ENCODE results near the gene STRN3.
"Not testable (repeated sequence)": the region's sequence is repeated elsewhere in the genome, so short reads cannot be mapped to it uniquely, and the experiment has no call there.

Gene STRN3

DNA sequence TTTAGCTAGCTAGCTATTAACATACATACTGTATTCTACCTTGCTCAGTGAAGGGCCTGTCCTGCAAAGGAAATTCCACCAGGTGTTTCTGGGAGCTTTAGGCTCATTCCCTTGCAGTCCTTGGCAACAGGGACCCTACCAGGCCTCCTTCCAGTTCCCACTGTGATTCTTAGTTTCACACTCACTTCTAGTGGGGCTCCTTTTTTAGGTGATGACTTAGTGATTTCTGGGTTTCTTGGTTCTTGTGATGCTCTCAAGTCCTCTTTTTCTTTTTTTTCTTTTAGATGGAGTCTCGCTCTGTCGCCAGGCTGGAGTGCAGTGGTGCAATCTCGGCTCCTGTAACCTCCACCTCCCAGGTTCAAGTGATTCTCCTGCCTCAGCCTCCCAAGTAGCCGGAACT, 10.4 kb upstream of the STRN3 start:
- DNase-seq = no peak

- DNase-seq = no peak
These were observed 4.3 kb upstream of the STRN3 start for GRCh38 chr14:31030469-31030868.

DNA sequence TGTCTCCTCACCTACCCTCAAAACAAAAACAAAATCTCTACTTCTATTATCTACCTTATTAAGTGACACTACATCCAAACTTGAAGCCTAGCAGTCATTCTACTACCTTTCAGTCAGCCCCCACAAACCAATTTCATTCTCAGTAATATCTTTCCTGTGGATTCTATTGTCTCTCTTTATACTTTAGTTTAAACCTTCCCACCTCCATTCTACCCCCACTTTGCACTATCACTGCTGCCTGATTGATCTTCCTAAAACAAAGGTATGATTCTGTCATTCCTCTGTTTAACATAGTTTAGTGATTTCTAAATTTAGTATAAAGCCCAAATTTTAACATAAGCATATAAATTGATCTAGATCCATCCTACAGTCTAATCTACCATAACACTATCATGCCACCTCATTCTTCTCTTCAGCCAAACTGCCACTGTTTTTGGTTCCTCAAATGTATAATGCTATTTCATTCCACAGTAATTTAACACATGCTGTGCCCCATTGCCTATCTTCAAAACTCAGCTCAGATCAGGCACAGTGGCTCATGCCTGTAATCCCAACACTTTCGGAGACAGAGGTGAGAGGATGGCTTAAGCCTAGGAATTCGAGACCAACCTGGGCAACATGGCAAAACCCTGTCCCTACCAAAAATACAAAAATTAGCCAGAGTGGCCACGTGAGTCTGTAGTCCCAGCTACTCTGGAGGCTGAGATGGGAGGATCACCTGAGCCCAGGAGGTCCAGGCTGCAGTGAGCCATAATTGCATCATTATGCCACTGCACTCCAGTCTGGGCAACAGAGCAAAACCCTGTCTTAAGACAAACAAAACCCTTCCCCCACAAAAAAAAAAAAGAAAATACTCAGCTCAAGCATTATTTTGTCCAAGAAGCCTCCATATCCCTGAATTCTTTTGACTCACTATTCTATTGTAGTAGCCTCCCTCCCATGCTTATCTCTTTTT, 3.1 kb upstream of the STRN3 start:
- DNase-seq = no peak

- no peak for DNase-seq
These were observed 1.7 kb upstream of the STRN3 start for GRCh38 chr14:31027847-31028246.

DNA sequence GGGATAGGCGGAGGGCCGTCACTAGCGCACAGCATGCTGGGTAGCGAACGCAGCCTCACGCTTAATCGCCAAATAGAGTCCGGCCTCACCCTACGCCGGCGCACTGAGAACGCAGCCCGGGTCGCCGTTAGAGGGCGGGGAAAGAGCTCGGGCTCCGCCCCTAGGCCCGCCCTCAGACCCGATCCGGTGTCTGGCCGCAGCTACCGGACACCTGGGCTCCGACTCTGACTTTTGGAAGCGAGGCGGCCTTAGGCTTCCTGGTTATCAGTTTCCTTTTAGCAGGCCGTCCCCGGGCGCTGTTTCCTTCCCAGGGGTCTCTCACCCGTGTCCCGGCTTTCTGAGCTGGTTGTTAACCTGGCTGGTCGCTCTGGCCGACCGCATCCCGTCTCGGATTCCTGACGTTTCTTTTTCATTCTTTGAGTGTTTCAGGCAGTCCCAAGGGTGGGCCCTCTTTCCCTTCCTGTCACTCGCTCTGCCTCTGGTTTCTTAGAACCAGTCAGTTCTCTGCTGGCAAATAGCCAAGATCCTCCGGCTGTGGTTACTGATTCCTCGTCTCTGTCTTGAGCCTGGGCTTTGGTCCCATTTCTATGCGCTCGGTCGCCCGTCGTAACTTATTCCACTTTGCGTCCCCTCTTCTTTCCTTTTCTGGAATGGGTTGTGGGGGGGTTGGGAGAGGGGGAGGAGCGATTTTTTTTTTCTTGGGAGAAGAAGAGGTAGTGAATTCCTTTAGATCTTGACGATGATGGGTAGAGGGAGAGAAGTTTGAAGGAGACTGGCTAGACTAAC, 464 bp upstream of the STRN3 start:
- DNase-seq = peak; percentile 83

- DNase-seq = peak; percentile 32
These were observed 657 bp downstream of the STRN3 start, which contains the start of gene AP4S1 for GRCh38 chr14:31025367-31026076. Gene AP4S1, plus strand, starts transcription at chr14:31025649. Its CDS starts 40,548 bp downstream, at chr14:31066197.

DNA sequence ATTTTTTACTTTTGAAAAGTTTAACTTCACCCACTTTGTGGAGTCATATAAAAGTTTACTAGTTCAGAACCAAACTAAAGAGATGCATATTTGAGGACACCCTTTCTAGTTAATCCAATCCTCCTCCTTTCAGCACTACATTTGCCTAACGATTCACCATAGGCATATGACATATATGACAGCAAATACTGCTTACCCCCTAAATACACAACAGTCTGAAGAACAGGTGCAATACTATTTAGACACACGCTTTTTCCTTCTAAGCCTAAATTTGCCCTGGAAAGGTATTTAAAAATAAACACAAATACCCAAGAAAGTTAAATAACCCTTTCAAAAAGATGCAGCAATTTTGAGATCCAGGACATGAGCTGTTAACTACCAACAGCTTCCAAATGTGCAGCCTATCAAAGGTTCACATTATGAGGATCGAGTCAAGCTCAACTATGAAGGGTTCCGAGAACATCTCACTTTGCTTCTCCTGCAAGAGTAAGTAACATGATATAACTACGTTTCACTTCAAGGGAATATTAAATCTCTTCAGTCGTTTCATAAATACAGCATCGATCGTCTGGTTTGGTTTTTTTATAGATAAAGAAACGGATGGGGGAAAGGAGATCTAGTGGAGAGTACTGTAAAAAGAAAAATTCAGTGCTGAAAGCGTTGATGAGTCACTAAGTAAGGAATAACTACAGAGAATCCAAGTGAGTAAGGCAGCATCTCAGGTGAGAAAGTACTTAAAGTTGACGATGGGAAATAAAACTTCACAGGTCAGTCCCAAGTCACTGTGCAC, 1.4 kb downstream of the STRN3 start:
- DNase-seq = no peak

- no peak for DNase-seq
These were observed 2.1 kb downstream of the STRN3 start for GRCh38 chr14:31024010-31024480.

- no peak for DNase-seq
These were observed 3.8 kb downstream of the STRN3 start for GRCh38 chr14:31022386-31022785.

- no peak for DNase-seq
These were observed 4.6 kb downstream of the STRN3 start for GRCh38 chr14:31021576-31021949.

DNA sequence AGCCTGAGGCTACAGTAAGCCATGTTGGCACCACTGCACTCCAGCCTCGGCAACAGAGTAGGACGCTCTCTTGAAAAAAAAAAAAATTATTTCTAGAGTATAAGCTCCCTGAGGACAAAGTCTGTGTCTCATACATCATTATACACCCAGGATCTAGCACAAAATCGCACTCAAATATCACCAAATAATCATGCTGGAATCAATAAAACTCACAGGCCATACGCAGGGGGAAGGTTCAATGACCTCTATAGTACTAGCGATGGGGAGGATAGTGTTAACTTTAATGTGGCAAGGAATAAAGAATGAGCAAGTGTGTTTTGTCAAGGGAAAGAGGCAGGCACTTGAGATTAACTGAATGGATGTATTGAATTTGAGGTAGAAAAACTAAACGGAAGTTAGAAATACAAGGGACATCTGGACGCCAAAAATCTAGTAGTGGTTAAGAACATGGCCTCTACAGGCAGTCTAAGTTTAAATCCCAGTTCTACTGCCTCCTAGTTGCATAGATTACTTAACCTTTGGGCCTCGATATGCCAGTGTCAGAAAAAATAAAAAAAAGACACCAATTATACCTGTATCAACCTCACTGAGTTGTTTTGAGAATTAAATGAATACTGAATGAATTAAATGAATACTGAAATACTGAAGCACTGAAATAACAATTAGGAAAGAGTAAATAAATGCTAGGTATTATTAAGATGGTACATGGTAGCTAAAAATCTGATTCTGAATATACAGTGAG, 5.2 kb downstream of the STRN3 start:
- no peak for DNase-seq

- no peak for DNase-seq
These were observed 8.0 kb downstream of the STRN3 start for GRCh38 chr14:31018057-31018645.

DNA sequence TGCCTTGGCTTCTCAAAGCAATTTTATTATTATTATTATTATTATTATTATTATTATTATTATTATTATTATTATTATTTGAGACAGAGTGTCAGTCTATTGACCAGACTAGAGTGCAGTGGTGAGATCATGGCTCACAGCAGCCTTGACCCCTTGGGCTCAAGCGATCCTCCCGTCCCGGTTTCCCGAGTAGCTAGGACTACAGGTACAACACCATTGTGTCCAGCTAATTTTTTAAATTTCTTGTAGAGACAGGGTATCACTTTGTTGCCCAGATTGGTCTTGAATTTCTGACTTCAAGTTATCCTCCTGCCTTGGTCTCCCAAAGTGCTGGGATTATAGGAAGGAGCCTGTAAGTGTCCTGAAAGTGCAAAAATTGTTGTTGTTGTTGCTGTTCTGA, 12.3 kb downstream of the STRN3 start:
- no peak for DNase-seq

- DNase-seq = no peak
These were observed 15.2 kb downstream of the STRN3 start for GRCh38 chr14:31010935-31011334.

DNA sequence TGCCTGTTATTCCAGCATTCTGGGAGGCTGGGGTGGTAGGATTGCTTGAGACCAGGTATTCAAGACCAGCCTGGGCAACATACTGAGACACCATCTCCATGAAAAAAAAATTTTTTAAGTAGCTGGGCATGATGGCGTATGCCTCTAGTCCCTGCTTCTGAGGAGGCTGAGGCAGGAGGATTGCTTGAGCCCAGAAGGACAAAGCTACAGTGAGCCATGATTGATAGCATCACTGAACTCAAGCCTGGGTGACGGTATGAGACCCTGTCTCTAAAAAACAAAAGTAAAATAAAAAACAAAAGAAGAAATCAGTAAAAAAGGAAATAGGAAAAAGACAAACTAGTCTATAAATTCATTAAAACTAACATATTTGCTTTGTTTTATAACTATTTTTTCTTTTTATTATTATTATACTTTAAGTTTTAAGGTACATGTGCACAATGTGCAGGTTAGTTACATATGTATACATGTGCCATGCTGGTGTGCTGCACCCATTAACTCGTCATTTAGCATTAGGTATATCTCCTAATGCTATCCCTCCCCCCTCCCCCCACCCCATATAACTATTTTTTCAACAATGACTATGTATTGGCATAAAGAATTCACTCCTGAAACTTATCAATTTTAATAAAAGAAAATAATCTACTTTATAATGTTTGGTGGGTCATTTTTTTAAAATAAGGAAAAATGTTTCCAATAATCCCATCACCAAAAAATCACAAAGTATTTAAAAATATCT, 16.2 kb downstream of the STRN3 start:
- DNase-seq = no peak

DNA sequence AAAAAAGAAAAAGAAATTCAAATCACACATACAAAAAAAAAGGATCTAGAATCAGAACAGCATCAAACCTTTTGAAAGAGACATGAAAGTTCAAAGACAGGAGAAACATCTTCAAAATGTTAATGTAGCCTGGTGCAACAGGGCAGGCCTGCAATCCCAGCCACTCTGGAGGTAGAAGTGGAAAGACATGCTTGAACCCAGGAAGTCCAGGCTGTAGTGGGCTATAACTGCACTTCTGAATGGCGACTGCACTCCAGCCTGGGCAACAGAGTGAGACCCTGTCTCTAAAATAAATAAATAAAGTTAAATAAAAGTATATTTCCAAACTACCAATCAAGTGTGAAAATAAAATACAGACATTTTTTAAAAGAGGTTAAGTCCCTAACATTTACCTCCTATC, 19.5 kb downstream of the STRN3 start:
- DNase-seq = no peak

DNA sequence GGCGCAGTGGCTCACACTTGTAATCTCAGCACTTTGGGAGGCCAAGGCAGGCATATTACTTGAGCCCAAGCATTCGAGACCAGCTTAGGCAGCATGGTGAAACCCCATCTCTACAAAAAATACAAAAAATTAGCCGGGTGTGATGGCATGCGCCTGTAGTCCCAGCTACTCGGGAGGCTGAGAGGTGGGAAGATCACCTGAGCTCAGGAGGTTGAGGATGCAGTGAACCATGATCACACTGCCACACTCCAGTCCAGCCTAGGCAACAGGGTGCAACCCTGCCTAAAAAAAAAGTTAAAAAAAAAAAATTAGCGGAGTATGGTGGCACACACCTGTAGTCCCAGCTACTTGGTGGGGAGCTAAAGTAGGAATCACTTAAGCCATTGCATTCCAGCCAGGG, 22.2 kb downstream of the STRN3 start:
- DNase-seq = not testable (repeated sequence)

GRCh38 chr14:31003284-31003683, 22.9 kb downstream of the STRN3 start:
- DNase-seq = no peak

GRCh38 chr14:31001339-31001658, 24.9 kb downstream of the STRN3 start:
- DNase-seq = no peak

- DNase-seq = no peak
These were observed 25.4 kb downstream of the STRN3 start for GRCh38 chr14:31000629-31001338.
